Measurements from ENCODE around the gene SMIM3. TPM values are rescaled to one million over a fixed set of nuclear protein-coding genes. Genes with fewer than 3 reads are reported as not detected.
"Not testable (repeated sequence)": the region's sequence is repeated elsewhere in the genome, so short reads cannot be mapped to it uniquely, and the experiment has no call there.

SMIM3 gene
- total and polyA plus RNA-seq, 2 experiments from 2014 or later: 6.2 to 7.6 TPM

DNA sequence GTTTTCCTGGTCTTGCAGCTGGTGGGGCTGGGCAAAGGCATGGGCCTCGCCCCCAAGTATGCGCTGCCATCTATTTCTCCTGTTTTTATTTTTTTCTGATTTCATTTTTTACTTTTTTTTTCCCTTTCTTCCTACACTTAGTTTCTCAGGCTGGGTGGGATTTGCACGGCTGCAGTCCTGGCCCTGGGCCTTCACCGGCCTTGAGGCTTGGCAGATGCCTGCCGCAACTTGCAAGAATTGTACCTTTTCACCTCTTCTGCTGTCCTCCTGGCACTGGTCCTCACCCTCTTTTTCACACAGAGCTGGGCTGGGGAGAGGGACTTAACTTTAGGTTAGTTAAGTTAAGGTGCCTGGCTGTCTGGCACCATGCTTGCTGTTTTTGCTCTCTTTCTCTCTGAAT lies 57.5 kb downstream of the SMIM3 start:
- H3K9me3 Mint-ChIP-seq: peaks cover 59% of the 10 kb centered on the region
- no peak overlapping the region for H3K27ac Mint-ChIP-seq
- H3K9me2 ChIP-seq (ENCODE audit: insufficient read depth): no peaks in the 10 kb centered on the region
- 0 out of 2 replicates have a peak, but pooled peaks cover 3% of the 10 kb centered on the region for H3K36me3 ChIP-seq (ENCODE audit: insufficient read depth)
- DNase-seq (ENCODE audit: low spot score) (no peak), ATAC-seq (no peak)
- H3K4me2 ChIP-seq: no peak overlapping the region
- no peaks in the 10 kb centered on the region for H3K4me1 Mint-ChIP-seq
- peaks cover 3% of the 10 kb centered on the region; the same call in 2 of the 3 replicates for H3K36me3 Mint-ChIP-seq (ENCODE audit: low read depth)
- H3K4me3 Mint-ChIP-seq: no peak overlapping the region
- H3F3A ChIP-seq (replicated peaks; ENCODE audit: low read depth): no peaks in the 10 kb centered on the region
- H2AFZ ChIP-seq: no peak overlapping the region
- no peak overlapping the region for H3K4me3 ChIP-seq
- no peak overlapping the region for H3K27ac ChIP-seq (ENCODE audit: low read depth)
- H3K27me3 Mint-ChIP-seq (ENCODE audit: insufficient read depth, low read depth, poor library complexity): peaks cover 1% of the 10 kb centered on the region
- no peaks in the 10 kb centered on the region for H4K20me1 ChIP-seq (replicated peaks; ENCODE audit: insufficient read depth)
- no peak for TF ChIP-seq STAT1 (IDR thresholded peaks at IDR 0.05; ENCODE audit: unreplicated experiment)
- TF ChIP-seq NANOG (IDR thresholded peaks at IDR 0.05; ENCODE audit: borderline replicate concordance): no peak
- no peak for TF ChIP-seq CREB1 (CRISPR knock-in tag; IDR thresholded peaks at IDR 0.05; ENCODE audit: low read depth)
- TF ChIP-seq, protein P1, sequence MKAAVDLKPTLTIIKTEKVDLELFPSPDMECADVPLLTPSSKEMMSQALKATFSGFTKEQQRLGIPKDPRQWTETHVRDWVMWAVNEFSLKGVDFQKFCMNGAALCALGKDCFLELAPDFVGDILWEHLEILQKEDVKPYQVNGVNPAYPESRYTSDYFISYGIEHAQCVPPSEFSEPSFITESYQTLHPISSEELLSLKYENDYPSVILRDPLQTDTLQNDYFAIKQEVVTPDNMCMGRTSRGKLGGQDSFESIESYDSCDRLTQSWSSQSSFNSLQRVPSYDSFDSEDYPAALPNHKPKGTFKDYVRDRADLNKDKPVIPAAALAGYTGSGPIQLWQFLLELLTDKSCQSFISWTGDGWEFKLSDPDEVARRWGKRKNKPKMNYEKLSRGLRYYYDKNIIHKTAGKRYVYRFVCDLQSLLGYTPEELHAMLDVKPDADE (IDR thresholded peaks at IDR 0.05): no peak
- no peaks in the 10 kb centered on the region for H3K79me2 ChIP-seq (replicated peaks; ENCODE audit: insufficient read depth)
- H3K4me1 ChIP-seq (ENCODE audit: insufficient read depth): no peaks in the 10 kb centered on the region
- no peaks in the 10 kb centered on the region for H3K27me3 ChIP-seq (ENCODE audit: insufficient read depth)

DNA sequence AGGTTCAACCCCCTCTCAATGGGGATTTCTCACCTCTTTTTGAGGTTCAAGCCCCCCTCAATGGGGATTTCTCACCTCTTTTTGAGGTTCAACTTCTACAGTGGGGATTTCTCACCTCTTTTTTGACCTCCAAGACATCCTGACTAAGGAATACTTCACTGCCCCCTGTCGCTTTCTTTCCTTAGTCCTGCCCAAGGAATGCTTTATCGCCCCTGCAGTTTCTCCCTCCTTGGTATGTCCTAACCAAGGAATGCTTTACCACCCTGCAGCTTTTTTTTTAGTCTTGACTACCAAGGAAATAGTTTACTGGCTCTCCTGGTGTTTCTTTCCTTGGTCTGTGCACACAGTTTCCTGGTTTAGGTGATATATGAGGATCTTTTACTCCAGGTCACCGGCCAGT lies 58.1 kb downstream of the SMIM3 start:
- H3K27ac ChIP-seq (ENCODE audit: low read depth): no peak overlapping the region
- H3F3A ChIP-seq (replicated peaks; ENCODE audit: low read depth): no peaks in the 10 kb centered on the region
- DNase-seq (ENCODE audit: low spot score): peak; percentile 31
- no peaks in the 10 kb centered on the region for H4K20me1 ChIP-seq (replicated peaks; ENCODE audit: insufficient read depth)
- H3K36me3 ChIP-seq (ENCODE audit: insufficient read depth): 0 out of 2 replicates have a peak, but pooled peaks cover 3% of the 10 kb centered on the region
- H3K4me1 ChIP-seq (ENCODE audit: insufficient read depth): no peaks in the 10 kb centered on the region
- H3K79me2 ChIP-seq (replicated peaks; ENCODE audit: insufficient read depth): no peaks in the 10 kb centered on the region
- H3K4me2 ChIP-seq: no peak overlapping the region
- no peaks in the 10 kb centered on the region for H3K9me2 ChIP-seq (ENCODE audit: insufficient read depth)
- no peak overlapping the region for H2AFZ ChIP-seq
- Mint-ChIP-seq H3K27me3 (ENCODE audit: insufficient read depth, low read depth, poor library complexity) (peaks cover 1% of the 10 kb centered on the region), H3K27ac (no peak overlapping the region), H3K36me3 (ENCODE audit: low read depth) (peaks cover 3% of the 10 kb centered on the region; the same call in 2 of the 3 replicates), H3K9me3 (peaks cover 52% of the 10 kb centered on the region), H3K4me1 (no peaks in the 10 kb centered on the region), H3K4me3 (no peak overlapping the region)
- TF ChIP-seq ZNF114 (CRISPR knock-in tag; IDR thresholded peaks at IDR 0.05) (no peak), EZH2 (IDR thresholded peaks at IDR 0.05; ENCODE audit: low read depth, unreplicated experiment) (no peak), JUNB (IDR thresholded peaks at IDR 0.05; ENCODE audit: unreplicated experiment) (no peak), STAT1 (IDR thresholded peaks at IDR 0.05; ENCODE audit: unreplicated experiment) (no peak)
- TF ChIP-seq, protein P2, sequence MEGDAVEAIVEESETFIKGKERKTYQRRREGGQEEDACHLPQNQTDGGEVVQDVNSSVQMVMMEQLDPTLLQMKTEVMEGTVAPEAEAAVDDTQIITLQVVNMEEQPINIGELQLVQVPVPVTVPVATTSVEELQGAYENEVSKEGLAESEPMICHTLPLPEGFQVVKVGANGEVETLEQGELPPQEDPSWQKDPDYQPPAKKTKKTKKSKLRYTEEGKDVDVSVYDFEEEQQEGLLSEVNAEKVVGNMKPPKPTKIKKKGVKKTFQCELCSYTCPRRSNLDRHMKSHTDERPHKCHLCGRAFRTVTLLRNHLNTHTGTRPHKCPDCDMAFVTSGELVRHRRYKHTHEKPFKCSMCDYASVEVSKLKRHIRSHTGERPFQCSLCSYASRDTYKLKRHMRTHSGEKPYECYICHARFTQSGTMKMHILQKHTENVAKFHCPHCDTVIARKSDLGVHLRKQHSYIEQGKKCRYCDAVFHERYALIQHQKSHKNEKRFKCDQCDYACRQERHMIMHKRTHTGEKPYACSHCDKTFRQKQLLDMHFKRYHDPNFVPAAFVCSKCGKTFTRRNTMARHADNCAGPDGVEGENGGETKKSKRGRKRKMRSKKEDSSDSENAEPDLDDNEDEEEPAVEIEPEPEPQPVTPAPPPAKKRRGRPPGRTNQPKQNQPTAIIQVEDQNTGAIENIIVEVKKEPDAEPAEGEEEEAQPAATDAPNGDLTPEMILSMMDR (conservative IDR thresholded peaks at IDR 0.05; ENCODE audit: low read depth in 2 of 2): 0 out of 4 replicates have a peak, but pooled peaks of 1 of the 2 experiments have one; percentile 7
- no peak for ATAC-seq
- no peak overlapping the region for H3K4me3 ChIP-seq
- H3K27me3 ChIP-seq (ENCODE audit: insufficient read depth): no peaks in the 10 kb centered on the region

DNA sequence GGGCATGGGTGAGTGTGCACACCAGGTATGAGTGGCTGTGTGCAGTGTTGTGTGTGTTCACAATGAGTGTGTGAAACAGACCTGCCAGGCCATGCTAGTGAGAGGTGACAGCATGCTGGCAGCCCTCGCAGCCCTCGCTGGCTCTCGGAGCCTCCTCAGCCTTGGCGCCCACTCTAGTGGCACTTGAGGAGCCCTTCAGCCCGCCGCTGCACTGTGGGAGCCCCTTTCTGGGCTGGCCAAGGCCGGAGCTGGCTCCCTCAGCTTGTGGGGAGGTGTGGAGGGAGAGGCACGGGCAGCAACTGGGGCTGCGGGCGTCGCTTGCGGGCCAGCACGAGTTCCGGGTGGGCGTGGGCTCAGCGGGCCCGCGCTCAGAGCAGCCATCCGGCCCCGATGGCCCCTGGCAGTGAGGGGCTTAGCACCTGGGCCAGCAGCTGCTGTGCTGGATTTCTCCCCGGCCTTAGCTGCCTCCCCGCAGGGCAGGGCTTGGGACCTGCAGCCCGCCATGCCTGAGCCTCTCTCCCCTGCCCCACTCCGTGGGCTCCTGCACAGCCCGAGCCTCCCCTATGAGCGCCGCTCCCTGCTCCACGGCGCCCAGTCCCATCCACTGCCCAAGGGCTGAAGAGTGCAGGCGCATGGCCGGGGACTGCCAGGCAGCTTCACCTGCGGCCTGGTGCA lies 66.8 kb downstream of the SMIM3 start:
- H3K4me2 ChIP-seq; H2AFZ ChIP-seq; H3K9me2 ChIP-seq (ENCODE audit: insufficient read depth); H3K4me3 ChIP-seq; H3K27ac Mint-ChIP-seq; H3K4me1 ChIP-seq (ENCODE audit: insufficient read depth); DNase-seq (ENCODE audit: low spot score); H3K36me3 ChIP-seq (ENCODE audit: insufficient read depth); H3K79me2 ChIP-seq (replicated peaks; ENCODE audit: insufficient read depth); H4K20me1 ChIP-seq (replicated peaks; ENCODE audit: insufficient read depth); H3K27ac ChIP-seq (ENCODE audit: low read depth); H3K36me3 Mint-ChIP-seq (ENCODE audit: low read depth); ATAC-seq; H3F3A ChIP-seq (replicated peaks; ENCODE audit: low read depth); H3K4me1 Mint-ChIP-seq; H3K4me3 Mint-ChIP-seq: not testable (repeated sequence)
- Mint-ChIP-seq H3K9me3 (peaks cover 18% of the 10 kb centered on the region), H3K27me3 (ENCODE audit: insufficient read depth, low read depth, poor library complexity) (peaks cover 16% of the 10 kb centered on the region)
- H3K27me3 ChIP-seq (ENCODE audit: insufficient read depth): peaks cover 12% of the 10 kb centered on the region; the same call in 1 of the 2 replicates

DNA sequence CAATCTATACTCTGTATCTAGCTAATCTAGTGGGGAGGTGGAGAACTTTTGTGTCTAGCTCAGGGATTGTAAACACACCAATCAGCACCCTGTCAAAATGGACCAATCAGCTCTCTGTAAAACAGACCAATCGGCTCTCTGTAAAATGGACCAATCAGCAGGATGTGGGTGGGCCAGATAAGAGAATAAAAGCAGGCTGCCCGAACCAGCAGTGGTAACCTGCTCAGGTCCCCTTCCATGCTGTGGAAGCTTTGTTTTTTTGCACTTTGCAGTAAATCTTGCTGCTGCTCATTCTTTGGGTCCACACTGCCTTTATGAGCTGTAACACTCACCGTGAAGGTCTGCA lies 67.7 kb downstream of the SMIM3 start, which contains the start of gene IRGM:
Gene IRGM (plus strand): TSS at position 214 of the 346 bp plus-strand sequence. CDS start 1,603 bp downstream, outside the sequence.
- not testable (repeated sequence) for ATAC-seq
- H3K9me3 Mint-ChIP-seq: peaks cover 14% of the 10 kb centered on the region

More for the DNA sequence above, 67.7 kb downstream of the SMIM3 start, which contains the start of gene IRGM:
- H3K36me3 ChIP-seq (ENCODE audit: insufficient read depth); H3K4me2 ChIP-seq; H3K27ac Mint-ChIP-seq; H3K79me2 ChIP-seq (replicated peaks; ENCODE audit: insufficient read depth); H3F3A ChIP-seq (replicated peaks; ENCODE audit: low read depth); DNase-seq (ENCODE audit: low spot score); H3K27ac ChIP-seq (ENCODE audit: low read depth); H4K20me1 ChIP-seq (replicated peaks; ENCODE audit: insufficient read depth); H3K4me1 Mint-ChIP-seq; H3K9me2 ChIP-seq (ENCODE audit: insufficient read depth); H3K4me3 ChIP-seq; H3K4me1 ChIP-seq (ENCODE audit: insufficient read depth); H3K4me3 Mint-ChIP-seq; H3K36me3 Mint-ChIP-seq (ENCODE audit: low read depth): not testable (repeated sequence)
- H3K27me3 Mint-ChIP-seq (ENCODE audit: insufficient read depth, low read depth, poor library complexity): peaks cover 16% of the 10 kb centered on the region
- H3K27me3 ChIP-seq (ENCODE audit: insufficient read depth): peaks cover 12% of the 10 kb centered on the region; the same call in 1 of the 2 replicates
- peak within 1 kb of the TSS; percentile 14; the same call in 1 of the 2 replicates for H2AFZ ChIP-seq

Data from GM23338 (cell line).